Activated CD4-positive, alpha-beta T cell treated with anti-CD3 and anti-CD28 coated beads, Interleukin-2, amount 50 U/mL, for 4 hours (primary cell): ENCODE measurements around the gene GRIP1.

Source experiments
- DNase-seq, 2 experiments: peaks; one replicate each; pipeline ENCODE4 v3.0.0-alpha.2; 2020

The GRIP1 gene

GRCh38 chr12:66644151-66644550, 34.7 kb downstream of the GRIP1 start:
- no peak for DNase-seq

- no peak for DNase-seq
Measured at GRCh38 chr12:66640691-66641460, 38.0 kb downstream of the GRIP1 start.

GRCh38 chr12:66638666-66639065, 40.2 kb downstream of the GRIP1 start:
- DNase-seq = no peak

- DNase-seq = no peak
Measured at GRCh38 chr12:66637699-66638301, 41.1 kb downstream of the GRIP1 start.

- no peak for DNase-seq
Measured at GRCh38 chr12:66636771-66637170, 42.1 kb downstream of the GRIP1 start.

GRCh38 chr12:66633676-66634075, 45.2 kb downstream of the GRIP1 start:
- no peak for DNase-seq

- no peak for DNase-seq
Measured at GRCh38 chr12:66629138-66629870, 49.6 kb downstream of the GRIP1 start.

- DNase-seq = no peak
Measured at GRCh38 chr12:66627988-66628317, 50.9 kb downstream of the GRIP1 start.

GRCh38 chr12:66627270-66627987, 51.4 kb downstream of the GRIP1 start:
- DNase-seq = no peak

- no peak for DNase-seq
Measured at GRCh38 chr12:66624806-66625205, 54.1 kb downstream of the GRIP1 start.

- no peak for DNase-seq
Measured at GRCh38 chr12:66623455-66623854, 55.4 kb downstream of the GRIP1 start.

- no peak for DNase-seq
Measured at GRCh38 chr12:66620688-66621087, 58.2 kb downstream of the GRIP1 start.

GRCh38 chr12:66620026-66620425, 58.9 kb downstream of the GRIP1 start:
- DNase-seq = no peak

GRCh38 chr12:66617991-66618390, 60.9 kb downstream of the GRIP1 start:
- DNase-seq = no peak

GRCh38 chr12:66612090-66612775, 66.6 kb downstream of the GRIP1 start:
- no peak for DNase-seq

GRCh38 chr12:66607147-66607546, 71.7 kb downstream of the GRIP1 start:
- no peak for DNase-seq

- DNase-seq = no peak
Measured at GRCh38 chr12:66605293-66605692, 73.6 kb downstream of the GRIP1 start.

- DNase-seq = no peak
Measured at GRCh38 chr12:66603981-66604479, 74.8 kb downstream of the GRIP1 start.

- no peak for DNase-seq
Measured at GRCh38 chr12:66603461-66603860, 75.4 kb downstream of the GRIP1 start.

GRCh38 chr12:66602483-66603143, 76.3 kb downstream of the GRIP1 start:
- DNase-seq = no peak

GRCh38 chr12:66600903-66601302, 78.0 kb downstream of the GRIP1 start:
- DNase-seq = no peak

- DNase-seq = no peak
Measured at GRCh38 chr12:66599816-66600215, 79.1 kb downstream of the GRIP1 start.
